Cerebellar cortex (tissue), 1 donor: ENCODE results near the gene TBC1D5.

Experiments
- DNase-seq: peaks from one replicate; pipeline ENCODE4 v3.0.0-alpha.2; 2015; ENCODE audit warnings: low spot score

Gene TBC1D5

DNA sequence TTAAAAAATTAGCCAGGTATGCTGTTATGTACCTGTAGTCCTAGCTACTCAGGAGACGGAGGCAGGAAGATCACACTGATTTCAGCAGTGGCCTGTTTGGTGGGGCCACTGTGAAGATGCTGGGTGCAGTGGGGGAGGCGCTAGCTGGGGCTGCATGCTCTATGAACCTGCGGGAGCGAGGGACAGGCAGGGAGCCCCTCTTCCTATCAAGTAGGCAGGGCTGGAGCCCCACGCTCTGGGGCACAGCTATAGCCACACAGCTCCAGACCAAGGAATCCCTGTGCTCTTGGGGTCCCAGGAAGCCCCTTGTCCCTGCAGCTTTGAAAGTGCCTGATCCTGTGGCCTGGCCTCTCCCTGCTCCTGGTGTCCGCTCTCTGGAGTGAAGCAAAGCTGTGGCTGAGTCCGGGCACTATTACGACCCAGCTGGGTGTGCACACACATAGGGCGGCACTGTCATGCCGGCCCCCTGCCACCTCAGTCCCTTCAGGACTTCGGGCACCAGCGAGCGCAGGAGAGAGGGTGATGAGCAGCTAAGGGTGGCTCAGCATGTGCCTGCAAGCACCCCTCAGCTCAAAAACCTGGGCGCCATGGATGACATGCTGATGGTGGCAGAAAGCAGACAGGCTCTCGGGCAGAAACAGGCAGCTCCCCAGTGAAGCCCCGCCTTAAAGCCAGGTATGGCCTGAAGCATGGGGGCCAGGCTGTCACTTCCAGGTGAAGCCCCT, 262.6 kb downstream of the TBC1D5 start:
- no peak for DNase-seq

DNA sequence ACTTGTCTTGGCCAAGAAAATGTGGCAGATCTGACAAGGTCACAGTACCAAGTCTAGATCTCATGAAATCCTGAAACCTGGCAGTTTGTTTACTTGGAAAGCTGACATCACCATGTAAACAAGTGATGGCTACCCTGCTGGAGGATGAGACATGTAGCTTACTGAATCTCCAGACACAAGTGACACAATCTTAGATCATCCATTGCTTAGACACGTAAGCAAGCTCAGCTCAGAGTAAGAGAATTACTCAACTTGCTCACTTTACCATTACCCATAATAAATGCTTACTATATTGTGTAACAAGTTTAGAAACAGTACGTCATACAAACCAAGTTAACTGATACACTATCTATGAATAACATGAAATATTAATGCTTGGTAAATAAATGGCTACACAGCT, 263.8 kb downstream of the TBC1D5 start:
- DNase-seq = no peak

DNA sequence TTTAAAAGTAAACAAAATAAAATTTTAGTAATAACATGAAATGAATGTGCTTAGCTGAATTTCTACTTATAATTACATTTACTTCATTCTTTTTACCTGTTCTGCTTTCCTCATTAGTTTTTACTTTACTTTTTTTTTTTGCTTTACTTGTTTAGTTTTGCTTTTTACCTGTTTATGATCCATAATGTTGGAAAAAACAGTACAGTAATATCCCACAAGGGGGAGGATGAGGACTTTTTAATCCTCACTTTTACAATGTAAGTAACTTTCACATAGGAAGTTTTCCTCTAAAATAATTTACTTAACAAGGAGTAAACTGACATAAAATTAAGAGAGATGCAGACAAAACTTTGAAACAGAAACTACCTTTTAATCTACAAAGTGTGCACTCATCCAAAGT, 268.7 kb downstream of the TBC1D5 start:
- DNase-seq = no peak

DNA sequence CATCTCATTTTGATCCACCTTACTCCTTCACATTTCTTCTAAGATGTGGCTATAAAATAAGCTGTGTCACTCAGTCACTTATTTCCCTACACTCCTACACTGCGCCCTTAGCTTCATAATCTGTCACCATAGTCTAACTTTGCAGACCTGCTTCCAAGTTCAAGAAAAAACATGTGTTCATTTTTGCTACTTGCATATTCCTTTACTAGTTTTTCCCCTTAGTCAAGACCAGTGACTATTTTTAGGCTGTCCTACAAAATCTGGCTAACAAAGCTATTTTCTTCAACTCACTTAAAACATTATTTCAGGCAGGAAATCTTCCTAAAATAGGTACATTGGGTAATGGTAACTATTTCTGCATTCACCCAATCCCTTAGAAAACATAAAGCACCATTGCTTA, 272.5 kb downstream of the TBC1D5 start:
- no peak for DNase-seq

DNA sequence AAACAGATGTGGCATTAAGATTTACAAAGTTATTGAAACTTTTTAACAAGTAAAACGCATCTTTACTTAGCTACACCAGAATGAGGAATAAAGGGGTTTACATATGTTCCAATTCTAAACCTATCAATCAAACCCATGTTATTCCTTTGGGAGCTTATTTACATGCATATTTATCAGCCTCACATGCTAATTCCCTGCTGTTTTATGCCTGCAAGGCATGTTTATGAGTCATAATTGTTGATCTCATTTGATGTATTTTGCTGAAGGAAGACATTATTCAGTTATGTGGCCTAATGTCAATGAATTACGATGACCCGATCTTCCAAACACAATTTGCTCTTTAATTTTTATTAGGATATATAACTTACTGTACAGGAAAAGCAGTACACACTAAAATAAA, 272.9 kb downstream of the TBC1D5 start:
- DNase-seq = no peak

DNA sequence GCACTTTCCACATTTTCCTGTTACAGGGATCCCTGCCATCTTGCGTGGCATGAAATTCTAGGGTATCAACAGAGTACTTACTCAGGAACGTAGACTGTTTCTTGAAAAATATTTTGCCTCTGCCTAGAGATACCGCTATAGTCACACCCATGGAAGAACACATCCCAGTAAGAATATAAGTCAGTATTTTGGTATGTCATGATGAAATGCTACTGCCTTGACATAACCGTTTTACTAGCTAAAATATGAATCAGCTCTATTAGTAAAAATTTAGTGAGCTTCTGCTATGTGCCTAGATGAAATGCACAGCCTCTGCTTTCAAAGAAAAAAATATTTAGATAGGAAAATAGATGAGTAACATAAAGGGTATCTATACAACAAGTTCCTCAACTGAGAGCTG, 276.4 kb downstream of the TBC1D5 start:
- DNase-seq = no peak

DNA sequence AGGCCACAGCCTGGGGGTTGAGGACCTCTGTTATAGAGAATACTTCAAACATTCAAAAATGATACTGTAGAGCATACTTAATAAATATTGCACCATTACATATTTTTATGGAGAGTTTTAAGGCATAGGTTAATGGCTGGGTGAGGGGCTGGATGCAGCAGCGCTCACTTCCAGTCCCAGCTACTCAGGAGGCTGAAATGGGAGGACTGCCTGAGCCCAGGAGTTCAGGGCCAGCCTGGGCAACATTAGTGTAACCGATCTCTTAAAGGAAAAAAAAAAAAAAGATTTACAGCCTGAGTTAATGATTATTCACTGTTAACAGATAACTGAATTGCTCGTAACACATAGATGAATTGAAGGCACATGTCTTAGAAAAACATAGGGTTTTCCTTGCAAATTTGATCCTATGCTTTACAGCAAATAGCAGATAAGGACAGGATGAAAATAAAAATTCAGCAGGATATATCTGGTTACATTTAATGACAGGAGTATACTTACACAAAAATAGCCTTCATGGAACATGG, 282.9 kb downstream of the TBC1D5 start:
- no peak for DNase-seq

DNA sequence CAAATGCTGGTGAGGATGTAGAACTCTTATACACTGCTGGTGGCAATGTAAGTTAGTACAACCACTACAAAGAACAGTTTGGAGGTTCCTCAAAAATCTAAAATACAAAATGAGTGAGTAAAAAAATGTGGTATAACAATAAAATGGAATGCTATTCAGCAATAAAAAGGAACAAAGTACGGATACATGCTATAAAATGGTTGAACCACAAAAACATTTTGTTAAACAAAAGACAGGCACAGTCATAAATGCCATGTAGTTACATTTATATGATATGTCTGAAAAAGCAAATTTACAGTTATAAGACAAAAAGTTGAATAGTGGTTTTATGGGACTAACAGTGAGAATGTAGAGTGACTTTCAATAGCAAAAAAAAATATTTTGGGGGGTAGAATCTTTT, 285.8 kb downstream of the TBC1D5 start:
- no peak for DNase-seq

DNA sequence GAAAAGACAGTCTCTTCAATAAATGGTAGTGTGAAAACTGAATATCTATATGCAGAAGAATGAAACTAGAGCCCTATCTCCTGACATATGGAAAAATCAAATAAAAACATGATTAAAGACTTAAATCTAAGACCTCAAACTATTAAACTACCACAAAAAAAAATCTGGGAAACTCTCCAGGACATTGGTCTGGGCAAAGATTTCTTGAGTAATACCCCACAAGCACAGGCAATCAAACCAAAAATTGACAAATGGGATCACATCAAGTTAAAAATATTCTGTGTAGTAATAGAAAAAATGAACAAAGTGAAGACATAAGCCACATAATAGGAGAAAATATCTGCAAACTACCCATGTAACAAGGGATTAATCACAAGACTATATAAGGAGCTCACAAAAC, 286.4 kb downstream of the TBC1D5 start:
- DNase-seq = no peak

DNA sequence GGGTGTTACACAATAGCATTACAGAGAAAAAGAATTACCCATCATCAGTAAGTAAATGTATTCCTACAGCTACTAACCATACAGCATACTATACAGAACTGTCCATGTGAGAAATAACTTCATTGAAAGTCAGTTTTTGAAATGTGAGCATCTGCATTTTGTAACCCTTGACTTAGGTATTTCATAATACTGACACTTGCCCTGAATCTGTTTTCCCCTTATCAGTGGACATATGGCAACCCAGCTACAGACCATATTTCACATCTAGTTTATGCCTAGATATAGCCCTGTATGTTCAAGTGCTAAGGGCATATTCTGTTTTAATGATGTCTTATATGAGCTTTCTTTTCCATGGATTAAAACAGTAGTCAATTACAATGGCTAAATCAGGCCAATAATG, 297.6 kb downstream of the TBC1D5 start:
- DNase-seq = no peak

DNA sequence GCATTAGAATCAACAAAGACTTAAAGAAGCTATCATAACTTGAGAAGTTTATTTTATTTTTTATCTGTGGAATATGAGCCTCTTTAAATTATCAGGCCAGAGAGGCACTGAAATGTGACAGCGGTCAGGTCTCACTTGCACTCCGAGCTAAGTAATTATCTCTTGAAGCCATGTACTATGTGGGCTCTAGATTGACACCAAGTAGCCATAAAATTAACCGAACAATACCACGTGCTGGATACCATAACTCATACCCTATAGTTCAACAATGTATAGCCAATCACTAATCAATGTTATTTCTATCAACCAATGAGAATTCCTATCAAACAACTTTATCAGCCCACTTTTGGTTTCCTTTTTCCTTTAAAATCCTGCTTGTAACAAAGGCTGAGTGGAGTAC, 299.3 kb downstream of the TBC1D5 start:
- DNase-seq = no peak

DNA sequence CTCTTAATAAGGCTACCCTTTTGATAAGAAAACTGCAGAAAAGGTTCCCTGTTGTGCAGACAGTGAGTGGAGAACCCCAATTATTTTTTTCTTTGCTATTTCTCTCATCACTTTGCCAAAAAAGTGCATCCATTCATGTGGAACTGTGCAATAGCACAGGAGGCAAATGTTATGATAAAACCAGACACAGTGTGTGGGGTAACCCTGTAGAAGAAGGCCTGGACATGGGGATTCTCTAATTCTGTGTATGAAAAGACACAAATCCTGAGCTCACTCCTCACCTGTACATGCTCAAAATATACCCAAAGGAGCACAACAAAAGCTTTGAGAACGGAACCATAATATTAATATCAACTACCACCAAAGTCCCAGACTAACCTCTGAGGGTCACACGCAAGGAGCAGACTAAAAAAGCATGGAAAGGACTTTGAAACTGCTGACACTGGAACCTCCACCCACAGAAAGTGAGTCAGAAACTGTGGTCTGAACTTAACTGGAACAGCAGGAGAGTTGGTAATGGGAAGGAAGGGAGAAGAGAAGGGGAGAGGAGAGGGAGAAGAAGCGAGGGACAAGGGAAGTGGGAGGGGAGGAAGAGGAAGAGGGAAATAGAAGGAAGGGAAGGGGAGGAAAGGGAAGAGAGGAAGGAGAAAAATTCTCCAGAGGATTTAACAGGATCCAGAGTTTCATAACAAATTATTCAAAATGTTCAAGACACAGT, 299.9 kb downstream of the TBC1D5 start:
- no peak for DNase-seq

DNA sequence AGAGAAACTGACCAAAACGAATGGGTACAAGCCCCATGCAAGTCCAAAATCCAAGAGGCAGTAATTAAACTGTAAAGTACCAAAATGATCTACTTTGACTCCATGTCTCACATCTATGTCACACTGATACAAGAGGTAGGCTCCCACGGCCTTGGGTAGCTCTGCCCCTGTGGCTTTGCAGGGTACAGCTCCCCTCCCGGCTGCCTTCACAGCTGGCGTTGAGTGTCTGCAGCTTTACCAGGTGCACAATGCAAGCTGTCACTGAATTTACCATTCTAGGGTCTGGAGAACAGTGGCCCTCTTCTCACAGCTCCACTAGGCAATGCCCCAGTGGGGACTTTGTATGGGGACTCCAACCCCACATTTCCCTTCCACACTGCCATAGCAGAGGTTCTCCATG, 308.6 kb downstream of the TBC1D5 start:
- no peak for DNase-seq

DNA sequence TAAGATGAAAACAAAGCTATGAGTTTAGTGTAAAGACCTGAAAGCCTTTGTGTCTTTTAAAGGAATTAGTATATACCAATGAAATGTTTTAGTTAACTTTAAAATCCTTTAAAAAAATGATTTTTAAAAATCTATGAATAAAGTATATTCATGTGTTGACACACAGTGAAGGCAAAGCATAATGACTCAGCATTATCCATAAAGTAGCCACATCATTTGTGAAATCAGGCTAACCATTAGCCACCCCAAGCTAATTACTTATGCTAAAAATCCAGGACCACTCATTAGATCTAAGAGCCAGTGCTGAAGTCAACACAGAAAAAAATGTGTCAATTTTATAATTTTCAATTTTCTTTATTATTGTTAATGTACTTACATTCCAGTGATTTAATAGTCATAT, 310.2 kb downstream of the TBC1D5 start:
- peak; percentile 3 for DNase-seq

DNA sequence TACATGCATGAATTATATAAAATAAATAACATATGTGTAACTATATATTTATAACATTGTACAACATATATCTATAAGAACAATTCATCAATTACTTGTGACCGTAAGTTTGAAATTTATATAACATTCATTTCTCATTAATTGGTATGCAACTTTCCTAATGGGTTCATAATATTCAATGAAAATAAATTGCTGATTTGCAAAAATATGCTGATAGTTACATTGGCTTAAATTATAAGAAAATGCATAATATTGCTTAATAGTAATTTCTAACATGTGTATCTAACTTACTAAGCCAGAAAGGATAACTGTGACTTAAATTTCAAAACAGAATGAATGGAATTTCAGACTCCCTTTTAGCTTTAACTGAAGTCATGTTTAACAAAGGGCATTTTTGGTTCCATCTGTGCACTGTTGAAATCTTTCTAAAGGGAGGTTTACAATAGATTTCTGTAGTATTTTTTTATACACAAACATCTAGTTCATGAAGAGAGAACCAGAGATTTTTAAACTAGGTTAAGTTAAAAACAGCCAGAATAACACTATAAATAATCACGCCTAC, 310.9 kb downstream of the TBC1D5 start:
- DNase-seq = peak; percentile 3

DNA sequence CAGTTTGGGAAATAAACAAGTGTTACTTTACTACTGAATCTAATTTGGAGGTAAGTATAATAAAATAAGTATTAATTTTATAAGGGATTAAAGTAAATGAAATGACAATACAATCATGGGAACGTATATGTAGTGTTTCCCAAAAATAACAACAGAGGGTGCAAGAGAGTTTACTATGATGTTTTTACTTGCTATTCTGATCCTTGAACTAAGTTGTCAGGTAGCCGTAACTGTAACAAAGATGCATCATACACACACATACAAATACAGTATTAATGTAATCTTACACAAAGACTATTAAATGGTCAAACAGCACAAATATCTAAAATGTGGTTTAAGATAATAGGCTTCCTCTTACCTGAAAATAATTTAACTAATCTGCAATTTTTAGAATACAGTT, 311.4 kb downstream of the TBC1D5 start:
- peak; percentile 66 for DNase-seq

DNA sequence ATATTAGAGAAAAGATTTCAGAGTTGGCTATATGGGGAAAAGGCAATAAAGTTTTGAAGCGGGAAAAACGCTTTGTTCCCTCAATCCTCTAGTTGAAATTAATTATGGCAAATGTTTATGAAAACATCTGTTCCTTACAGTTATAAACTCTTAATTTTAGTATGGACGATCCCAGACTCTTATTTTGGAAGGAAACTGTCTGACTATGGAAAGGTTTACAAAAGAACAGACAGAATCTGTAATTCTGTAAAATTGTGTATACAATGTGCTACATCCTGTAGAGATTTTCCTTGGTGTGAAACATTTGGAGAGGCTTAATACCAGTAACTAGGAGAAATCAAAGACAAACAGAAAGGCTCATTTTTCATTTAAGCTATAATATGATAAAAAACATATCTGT, 311.8 kb downstream of the TBC1D5 start:
- no peak for DNase-seq

DNA sequence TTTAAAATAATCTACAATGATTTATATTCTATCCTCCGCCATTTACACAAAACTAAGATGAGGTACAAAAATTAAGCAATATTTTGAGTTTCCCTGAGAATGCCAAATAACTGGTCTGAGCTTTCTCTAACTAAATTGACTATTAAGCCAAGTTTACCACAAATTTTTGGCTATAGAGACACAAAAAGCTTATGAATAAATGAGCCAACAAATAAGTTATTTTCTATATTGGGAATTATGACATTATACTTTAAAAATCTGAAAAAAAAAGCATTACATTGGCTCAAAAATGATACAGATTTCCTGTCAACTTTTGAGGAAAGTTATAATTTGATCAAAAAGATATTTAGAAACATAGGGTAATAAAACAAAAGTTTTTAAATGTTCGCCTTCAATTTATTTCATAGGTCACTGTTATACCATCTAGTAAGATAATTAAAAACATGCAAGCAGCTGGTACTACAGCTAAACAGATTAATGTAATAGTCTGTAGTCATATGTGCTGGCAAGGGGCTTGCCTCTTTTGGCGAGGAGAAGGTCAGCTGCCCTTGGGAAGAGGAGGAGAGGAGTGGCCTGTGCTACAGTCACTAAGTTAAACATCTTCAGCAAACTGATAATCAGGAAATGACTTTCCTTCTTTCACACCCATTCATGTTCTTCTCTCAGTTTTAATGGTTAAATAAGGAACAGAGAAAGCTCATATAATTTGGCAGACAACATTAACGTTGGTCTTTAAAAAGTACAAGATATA, 318.5 kb downstream of the TBC1D5 start:
- DNase-seq = no peak

DNA sequence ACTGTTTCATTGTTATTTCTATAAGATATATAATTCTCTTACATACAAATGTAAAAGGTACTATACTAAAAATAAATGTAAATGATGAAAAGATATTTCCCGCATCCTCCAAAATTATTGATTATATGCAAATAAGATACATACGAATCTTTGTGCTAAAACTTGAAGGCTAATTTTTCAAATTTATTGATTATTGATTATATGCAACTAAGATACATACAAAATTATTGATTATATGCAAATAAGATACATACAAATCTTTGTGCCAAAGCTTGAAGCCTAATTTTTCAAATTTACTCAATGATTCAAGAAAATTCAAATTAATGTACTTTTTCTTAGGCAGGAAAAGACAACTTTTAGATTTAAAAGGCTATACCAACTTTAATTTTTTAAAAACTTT, 319.8 kb downstream of the TBC1D5 start:
- no peak for DNase-seq

DNA sequence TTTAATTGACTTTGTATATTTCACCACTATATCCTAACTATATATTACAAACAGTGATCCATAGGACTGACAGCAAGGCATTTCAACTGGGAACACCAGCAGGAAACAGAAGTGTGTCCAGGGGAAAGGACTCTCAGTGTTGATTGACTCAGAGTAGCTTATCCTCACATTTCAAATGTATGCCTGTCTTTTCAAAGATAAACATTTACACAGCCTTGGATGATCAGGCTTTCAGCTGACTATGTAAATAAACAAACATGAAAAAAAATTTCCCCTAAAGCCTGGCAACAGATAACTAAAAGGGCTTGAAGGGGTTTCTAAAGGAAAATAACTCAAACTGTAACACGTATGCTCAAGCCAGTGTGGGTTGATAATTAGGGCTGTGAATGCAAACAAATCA, 321.8 kb downstream of the TBC1D5 start:
- DNase-seq = no peak

DNA sequence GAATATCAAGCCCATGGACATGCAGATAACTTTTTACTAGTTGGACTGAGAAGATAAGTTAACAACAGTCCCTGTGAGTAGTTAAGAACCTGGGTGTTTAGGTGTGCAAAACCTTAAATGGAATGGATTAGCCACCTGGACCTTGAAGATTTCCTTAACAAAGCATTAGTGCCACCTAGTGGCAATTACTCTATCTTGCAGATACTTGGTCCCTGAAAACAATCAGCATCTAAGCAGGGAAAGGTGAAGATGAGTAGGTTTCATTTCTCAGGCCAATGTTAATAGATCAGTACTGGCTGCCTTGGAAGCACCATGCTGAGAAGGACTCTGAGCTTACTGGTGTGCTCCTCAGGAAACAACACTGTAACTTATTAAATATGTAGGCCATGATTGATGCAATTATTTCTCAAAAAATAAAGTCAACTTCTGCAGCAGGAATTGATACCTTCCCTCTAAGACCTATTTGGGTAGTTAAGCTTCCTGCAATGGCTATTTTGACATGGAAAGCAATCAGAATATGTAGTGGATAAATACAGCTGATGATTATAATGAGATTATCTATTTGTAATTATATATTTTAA, 329.4 kb downstream of the TBC1D5 start:
- DNase-seq = peak; percentile 61

DNA sequence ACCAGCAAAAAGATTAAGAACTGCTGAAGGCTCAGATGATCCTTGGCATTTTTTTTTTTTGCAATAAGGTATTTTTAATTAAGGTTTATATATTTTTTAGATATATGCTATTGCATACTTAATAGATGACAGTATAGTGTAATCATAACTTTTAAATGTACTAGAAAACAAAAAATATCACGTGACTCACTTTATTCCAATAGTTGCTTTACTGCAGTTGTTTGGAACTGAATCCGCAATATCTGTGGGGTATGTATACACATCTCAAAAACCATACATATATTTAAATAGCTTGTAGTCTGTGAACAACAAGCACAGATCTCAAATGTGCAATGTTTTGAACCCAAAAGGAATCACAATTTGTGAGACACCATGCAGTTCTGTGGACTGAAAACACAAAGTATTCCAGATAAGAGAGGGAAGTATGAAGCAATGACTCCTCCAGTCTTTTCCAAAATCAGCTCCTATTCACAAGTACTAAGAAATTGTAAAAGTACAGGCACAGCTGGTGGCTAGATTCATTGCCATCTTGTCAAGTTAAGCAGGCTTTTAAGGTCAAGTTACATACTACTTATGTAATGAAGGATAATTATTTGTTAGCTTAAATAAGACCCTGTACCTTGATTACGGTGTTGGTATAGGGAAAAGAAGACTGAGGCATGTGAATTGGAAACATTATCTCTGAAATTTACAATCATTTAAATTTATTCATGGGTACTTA, 331.1 kb downstream of the TBC1D5 start:
- DNase-seq = no peak
